ENCODE data around the gene TMEM221. TPM values are rescaled to one million over a fixed set of nuclear protein-coding genes. Genes with fewer than 3 reads are reported as not detected.

TMEM221 gene
- polyA plus RNA-seq, 1 donor from 2014 or later: not detected

DNA sequence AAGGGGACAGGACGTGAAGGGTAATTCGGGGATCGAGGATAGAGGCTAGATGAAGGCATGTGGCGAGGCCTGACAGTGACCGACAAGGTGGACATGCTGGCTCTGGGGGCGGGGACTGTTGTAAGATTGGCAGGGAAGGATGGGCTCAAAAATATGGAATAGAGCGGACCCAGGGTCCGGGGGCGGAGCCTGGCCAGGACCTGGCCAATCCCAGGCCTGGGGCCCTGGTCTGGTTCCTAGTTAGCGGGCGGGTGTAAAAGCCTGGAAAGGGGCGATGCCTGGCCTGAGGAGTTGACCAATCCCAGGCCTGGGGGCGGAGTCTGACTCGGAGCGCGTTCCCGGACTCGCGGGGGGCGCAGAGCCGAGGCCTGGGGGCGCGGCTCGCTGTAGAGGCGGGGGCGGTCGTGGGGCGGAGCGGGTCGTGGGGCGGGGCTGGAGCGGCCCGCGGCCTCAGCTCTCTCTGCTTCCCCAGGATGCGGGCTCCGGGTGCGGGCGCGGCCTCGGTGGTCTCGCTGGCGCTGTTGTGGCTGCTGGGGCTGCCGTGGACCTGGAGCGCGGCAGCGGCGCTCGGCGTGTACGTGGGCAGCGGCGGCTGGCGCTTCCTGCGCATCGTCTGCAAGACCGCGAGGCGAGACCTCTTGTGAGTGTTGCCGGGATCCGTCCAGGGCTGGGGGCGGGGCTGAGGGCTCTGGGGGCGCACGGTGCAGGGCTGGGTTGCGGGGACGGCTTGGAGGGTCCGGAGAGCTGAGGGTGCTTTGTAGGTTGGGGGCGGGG lies 21.8 kb upstream of the TMEM221 start, which contains the start of gene SLC27A1:
SLC27A1 (plus strand) TSS at position 457 of the 774 bp plus-strand sequence; CDS start at position 474, 17 bp downstream.
- peak within 1 kb of the TSS; percentile 61 for H3K4me2 ChIP-seq (ENCODE audit: low read length)
- H3K27ac ChIP-seq (ENCODE audit: low read length): peak within 1 kb of the TSS; percentile 65
- peak within 1 kb of the TSS; percentile 80 for H3K4me3 ChIP-seq (ENCODE audit: low read length)
- TF ChIP-seq, protein P1, sequence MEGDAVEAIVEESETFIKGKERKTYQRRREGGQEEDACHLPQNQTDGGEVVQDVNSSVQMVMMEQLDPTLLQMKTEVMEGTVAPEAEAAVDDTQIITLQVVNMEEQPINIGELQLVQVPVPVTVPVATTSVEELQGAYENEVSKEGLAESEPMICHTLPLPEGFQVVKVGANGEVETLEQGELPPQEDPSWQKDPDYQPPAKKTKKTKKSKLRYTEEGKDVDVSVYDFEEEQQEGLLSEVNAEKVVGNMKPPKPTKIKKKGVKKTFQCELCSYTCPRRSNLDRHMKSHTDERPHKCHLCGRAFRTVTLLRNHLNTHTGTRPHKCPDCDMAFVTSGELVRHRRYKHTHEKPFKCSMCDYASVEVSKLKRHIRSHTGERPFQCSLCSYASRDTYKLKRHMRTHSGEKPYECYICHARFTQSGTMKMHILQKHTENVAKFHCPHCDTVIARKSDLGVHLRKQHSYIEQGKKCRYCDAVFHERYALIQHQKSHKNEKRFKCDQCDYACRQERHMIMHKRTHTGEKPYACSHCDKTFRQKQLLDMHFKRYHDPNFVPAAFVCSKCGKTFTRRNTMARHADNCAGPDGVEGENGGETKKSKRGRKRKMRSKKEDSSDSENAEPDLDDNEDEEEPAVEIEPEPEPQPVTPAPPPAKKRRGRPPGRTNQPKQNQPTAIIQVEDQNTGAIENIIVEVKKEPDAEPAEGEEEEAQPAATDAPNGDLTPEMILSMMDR (IDR thresholded peaks at IDR 0.05; ENCODE audit: poor library complexity, severe bottlenecking): no peak
- TF ChIP-seq EZH2 (IDR thresholded peaks at IDR 0.05; ENCODE audit: borderline replicate concordance, insufficient read depth, low read length, poor library complexity, severe bottlenecking) (no peak), REST (IDR thresholded peaks at IDR 0.05; ENCODE audit: borderline replicate concordance) (peak; percentile 68), RAD21 (conservative IDR thresholded peaks at IDR 0.05) (no peak), POLR2AphosphoS5 (IDR thresholded peaks at IDR 0.05) (peak; percentile 78), MXI1 (conservative IDR thresholded peaks at IDR 0.05; ENCODE audit: poor library complexity, severe bottlenecking) (peak; percentile 58), TAF1 (IDR thresholded peaks at IDR 0.05; ENCODE audit: low read depth) (peak; percentile 42), EP300 (conservative IDR thresholded peaks at IDR 0.05; ENCODE audit: poor library complexity, severe bottlenecking) (peak; percentile 16), SMC3 (conservative IDR thresholded peaks at IDR 0.05; ENCODE audit: poor library complexity) (no peak)
- peaks cover 5% of the 10 kb centered on the region for H3K79me2 ChIP-seq (replicated peaks; ENCODE audit: insufficient read depth, low read length)
- no peaks in the 10 kb centered on the region for H3K9me2 ChIP-seq (ENCODE audit: insufficient read depth, low read length)
- H2AFZ ChIP-seq (ENCODE audit: low read depth, low read length): peak within 1 kb of the TSS; percentile 75
- H4K20me1 ChIP-seq (ENCODE audit: insufficient read depth): no peaks in the 10 kb centered on the region
- no peaks in the 10 kb centered on the region for H3K36me3 ChIP-seq (ENCODE audit: insufficient read depth, low read length)
- no peaks in the 10 kb centered on the region for H3K9me3 ChIP-seq (ENCODE audit: low read length)
- H3K9ac ChIP-seq (ENCODE audit: low read length): peak within 1 kb of the TSS; percentile 82
- no peaks in the 10 kb centered on the region for H3K27me3 ChIP-seq (ENCODE audit: insufficient read depth, low read depth, low read length)
- H3F3A ChIP-seq (ENCODE audit: insufficient read depth, low read length, poor library complexity, severe bottlenecking): no peaks in the 10 kb centered on the region

GRCh38 chr19:17469481-17470067 lies 21.1 kb upstream of the TMEM221 start:
- Histone ChIP-seq H3F3A (ENCODE audit: insufficient read depth, low read length, poor library complexity, severe bottlenecking) (no peaks in the 10 kb centered on the region), H3K36me3 (ENCODE audit: insufficient read depth, low read length) (no peaks in the 10 kb centered on the region), H2AFZ (ENCODE audit: low read depth, low read length) (peak overlapping the region; percentile 75), H3K9me3 (ENCODE audit: low read length) (no peaks in the 10 kb centered on the region), H3K79me2 (replicated peaks; ENCODE audit: insufficient read depth, low read length) (peaks cover 5% of the 10 kb centered on the region), H3K4me3 (ENCODE audit: low read length) (peak overlapping the region; percentile 80), H3K4me2 (ENCODE audit: low read length) (no peak overlapping the region), H3K9me2 (ENCODE audit: insufficient read depth, low read length) (no peaks in the 10 kb centered on the region), H4K20me1 (ENCODE audit: insufficient read depth) (no peaks in the 10 kb centered on the region), H3K9ac (ENCODE audit: low read length) (peak overlapping the region; percentile 82), H3K27me3 (ENCODE audit: insufficient read depth, low read depth, low read length) (no peaks in the 10 kb centered on the region), H3K27ac (ENCODE audit: low read length) (peak overlapping the region; percentile 16)
- no peak for TF ChIP-seq EZH2 (IDR thresholded peaks at IDR 0.05; ENCODE audit: borderline replicate concordance, insufficient read depth, low read length, poor library complexity, severe bottlenecking)
- no peak for TF ChIP-seq RAD21 (conservative IDR thresholded peaks at IDR 0.05)
- no peak for TF ChIP-seq SMC3 (conservative IDR thresholded peaks at IDR 0.05; ENCODE audit: poor library complexity)
- TF ChIP-seq, protein P1 (IDR thresholded peaks at IDR 0.05; ENCODE audit: poor library complexity, severe bottlenecking): no peak
- TF ChIP-seq REST (IDR thresholded peaks at IDR 0.05; ENCODE audit: borderline replicate concordance): no peak
- TF ChIP-seq EP300 (conservative IDR thresholded peaks at IDR 0.05; ENCODE audit: poor library complexity, severe bottlenecking): no peak
